Measurements from ENCODE around the gene SCAI. TPM values are rescaled to one million over a fixed set of nuclear protein-coding genes. Genes with fewer than 3 reads are reported as not detected.
A peak's percentile ranks its signal among the peaks of the same experiment; 100 is the strongest.

SCAI gene
- total and polyA plus RNA-seq, 9 of the 15 experiments (the other 6 are each of a cell fraction or from before 2014, with no cell fraction given), result 0.70 to 12.4 (median 4.2) TPM

DNA sequence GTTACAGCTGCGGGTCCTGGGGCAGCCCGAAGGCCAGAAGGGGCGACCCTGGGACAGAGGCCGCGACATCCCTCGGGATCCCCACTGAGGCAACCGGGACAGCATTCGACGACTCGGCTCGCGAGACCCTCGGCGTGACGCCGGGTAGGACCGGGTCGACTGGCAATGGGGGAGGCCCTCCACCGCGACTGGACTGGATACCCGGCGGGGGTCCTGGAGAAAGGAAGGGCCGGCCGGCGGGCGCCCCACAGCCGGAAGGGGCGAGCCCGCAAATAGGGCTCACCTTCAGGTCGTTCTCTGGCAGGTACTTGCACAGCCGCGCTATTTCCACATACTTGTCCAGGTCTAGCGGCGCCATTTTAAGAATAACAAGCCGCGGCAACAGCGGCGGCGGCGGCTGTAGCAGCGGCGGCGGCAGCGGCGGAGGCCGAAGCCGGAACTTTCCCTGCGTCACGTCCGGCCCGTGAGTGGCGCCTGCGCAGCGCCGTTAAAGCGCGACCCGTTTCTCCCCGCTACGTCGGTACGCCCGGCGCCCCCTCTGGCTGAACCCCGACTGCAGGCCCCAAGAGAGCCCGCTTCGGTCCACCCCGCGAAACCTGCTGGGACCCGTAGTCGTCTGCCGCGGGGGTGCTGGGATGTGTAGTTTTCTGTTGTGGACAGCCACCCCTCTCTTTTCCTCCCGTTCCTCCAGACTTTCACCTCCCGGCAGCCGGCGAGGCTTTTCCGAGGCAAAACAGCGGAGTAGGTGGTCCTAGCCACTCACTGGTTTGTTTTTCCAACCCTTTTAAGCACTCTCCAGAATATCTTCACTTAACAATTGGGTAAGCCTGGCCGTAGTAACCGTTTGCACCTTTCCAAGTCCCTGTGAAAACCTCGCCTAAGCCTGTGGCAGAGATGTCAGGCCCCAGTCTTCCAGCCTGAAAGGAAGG, 46.3 kb upstream of the SCAI start, which contains the start of gene PPP6C (continued):
- peak; percentile 34; the same call in 1 of the 2 replicates for TF ChIP-seq NCOR1 (IDR thresholded peaks at IDR 0.05)
- no peak for TF ChIP-seq RBM34 (IDR thresholded peaks at IDR 0.05; ENCODE audit: borderline replicate concordance, insufficient read depth, low read length)
- TF ChIP-seq SOX6 (IDR thresholded peaks at IDR 0.05), result peak; percentile 61
- 0 out of 2 replicates have a peak, but pooled peaks have one; percentile 19 for TF ChIP-seq CHAMP1 (IDR thresholded peaks at IDR 0.05)
- TF ChIP-seq CREB5 (CRISPR knock-in tag; IDR thresholded peaks at IDR 0.05), result no peak
- TF ChIP-seq PCBP1 (IDR thresholded peaks at IDR 0.05; ENCODE audit: low read depth, low read length, poor library complexity, severe bottlenecking), result peak; percentile 95
- 0 out of 2 replicates have a peak, but pooled peaks have one; percentile 50 for TF ChIP-seq OTX1 (CRISPR knock-in tag; IDR thresholded peaks at IDR 0.05)
- TF ChIP-seq TCF15 (CRISPR knock-in tag; IDR thresholded peaks at IDR 0.05), result no peak
- no peak for TF ChIP-seq RBM17 (IDR thresholded peaks at IDR 0.05; ENCODE audit: borderline replicate concordance, low read depth, low read length)
- TF ChIP-seq FOXP1 (CRISPR knock-in tag; IDR thresholded peaks at IDR 0.05), result no peak; the same call in 1 of the 2 replicates
- no peak for TF ChIP-seq FUS (optimal IDR thresholded peaks at IDR 0.05; ENCODE audit: low read depth, low read length)
- TF ChIP-seq ZNF134 (CRISPR knock-in tag; conservative IDR thresholded peaks at IDR 0.05), result no peak
- TF ChIP-seq KLF1 (tag; IDR thresholded peaks at IDR 0.05), result no peak
- TF ChIP-seq, protein P1, sequence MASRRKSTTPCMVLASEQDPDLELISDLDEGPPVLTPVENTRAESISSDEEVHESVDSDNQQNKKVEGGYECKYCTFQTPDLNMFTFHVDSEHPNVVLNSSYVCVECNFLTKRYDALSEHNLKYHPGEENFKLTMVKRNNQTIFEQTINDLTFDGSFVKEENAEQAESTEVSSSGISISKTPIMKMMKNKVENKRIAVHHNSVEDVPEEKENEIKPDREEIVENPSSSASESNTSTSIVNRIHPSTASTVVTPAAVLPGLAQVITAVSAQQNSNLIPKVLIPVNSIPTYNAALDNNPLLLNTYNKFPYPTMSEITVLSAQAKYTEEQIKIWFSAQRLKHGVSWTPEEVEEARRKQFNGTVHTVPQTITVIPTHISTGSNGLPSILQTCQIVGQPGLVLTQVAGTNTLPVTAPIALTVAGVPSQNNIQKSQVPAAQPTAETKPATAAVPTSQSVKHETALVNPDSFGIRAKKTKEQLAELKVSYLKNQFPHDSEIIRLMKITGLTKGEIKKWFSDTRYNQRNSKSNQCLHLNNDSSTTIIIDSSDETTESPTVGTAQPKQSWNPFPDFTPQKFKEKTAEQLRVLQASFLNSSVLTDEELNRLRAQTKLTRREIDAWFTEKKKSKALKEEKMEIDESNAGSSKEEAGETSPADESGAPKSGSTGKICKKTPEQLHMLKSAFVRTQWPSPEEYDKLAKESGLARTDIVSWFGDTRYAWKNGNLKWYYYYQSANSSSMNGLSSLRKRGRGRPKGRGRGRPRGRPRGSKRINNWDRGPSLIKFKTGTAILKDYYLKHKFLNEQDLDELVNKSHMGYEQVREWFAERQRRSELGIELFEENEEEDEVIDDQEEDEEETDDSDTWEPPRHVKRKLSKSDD (conservative IDR thresholded peaks at IDR 0.05; ENCODE audit: low read length), result no peak

Data from K562 (cell line).